OCI-LY3 (cell line): ENCODE measurements around the gene SOX13.

Experiments
- H2AFZ ChIP-seq: fragments of 200-600, 300-600 bp; shearing (Covaris generic); 2 replicates; pipeline ENCODE4 v1.6.0; 2014; ENCODE audit warnings: antibody characterized with exemption, low read depth, low read length
- H3K27ac ChIP-seq: fragments of 200-600, 300-600 bp; sonication (generic); 2 replicates; pipeline ENCODE4 v1.5.1; 2014; ENCODE audit warnings: mild to moderate bottlenecking, low read length, moderate library complexity, mixed read lengths
- H3K27me3 ChIP-seq: fragments of 200-600, 300-600 bp; sonication (generic); 2 replicates; pipeline ENCODE4 v1.6.1; 2014; ENCODE audit warnings: low read depth, low read length, mixed read lengths
- H3K36me3 ChIP-seq: fragments of 200-600, 300-600 bp; sonication (generic); replicated peaks from 2 replicates; pipeline ENCODE3; 2014; ENCODE audit warnings: low read depth, low read length, mixed read lengths
- H3K4me1 ChIP-seq: fragments of 300-600, 200-600 bp; sonication (generic); 2 replicates; pipeline ENCODE4 v1.6.1; 2014; ENCODE audit warnings: low read length, mixed read lengths
- H3K4me2 ChIP-seq: fragments of 200-600, 300-600 bp; sonication (generic); 2 replicates; pipeline ENCODE4 v1.6.1; 2014; ENCODE audit warnings: low read length, mixed read lengths
- H3K4me3 ChIP-seq: fragments of 300-600, 200-600 bp; sonication (generic); 2 replicates; pipeline ENCODE4 v1.5.1; 2014; ENCODE audit warnings: antibody characterized with exemption, mild to moderate bottlenecking, low read length, moderate library complexity
- H3K79me2 ChIP-seq: fragments of 300-600, 200-600 bp; shearing (Covaris generic); 2 replicates; pipeline ENCODE4 v1.6.1; 2014; ENCODE audit warnings: mild to moderate bottlenecking, low read length, mixed read lengths
- H3K9ac ChIP-seq: fragments of 300-600, 200-600 bp; shearing (Covaris generic); 2 replicates; pipeline ENCODE4 v1.6.0; 2014; ENCODE audit warnings: mild to moderate bottlenecking, low read length, moderate library complexity
- H3K9me3 ChIP-seq: fragments of 200-600, 300-600 bp; shearing (Covaris generic); 2 replicates; pipeline ENCODE4 v1.6.1; 2014; ENCODE audit warnings: low read length, mixed read lengths; ENCODE audit not compliant: insufficient read depth
- H4K20me1 ChIP-seq: fragments of 200-600, 300-600 bp; sonication (generic); 2 replicates; pipeline ENCODE4 v1.6.1; 2016; ENCODE audit warnings: low read length, mixed read lengths; ENCODE audit not compliant: insufficient read depth
- EZH2phosphoT487 ChIP-seq: fragments of 200-600 bp; shearing (Covaris generic); IDR thresholded peaks from 2 replicates; pipeline ENCODE4 v1.6.1; 2018; ENCODE audit warnings: antibody characterized with exemption, mixed run types, low read depth
- TF ChIP-seq, protein P1 (sequence below): fragments of 200-600, 300-600 bp; sonication (generic); IDR thresholded peaks from 2 replicates; pipeline ENCODE4 v1.5.1; 2014; ENCODE audit warnings: antibody characterized with exemption, low read length, low read depth

The SOX13 gene

DNA sequence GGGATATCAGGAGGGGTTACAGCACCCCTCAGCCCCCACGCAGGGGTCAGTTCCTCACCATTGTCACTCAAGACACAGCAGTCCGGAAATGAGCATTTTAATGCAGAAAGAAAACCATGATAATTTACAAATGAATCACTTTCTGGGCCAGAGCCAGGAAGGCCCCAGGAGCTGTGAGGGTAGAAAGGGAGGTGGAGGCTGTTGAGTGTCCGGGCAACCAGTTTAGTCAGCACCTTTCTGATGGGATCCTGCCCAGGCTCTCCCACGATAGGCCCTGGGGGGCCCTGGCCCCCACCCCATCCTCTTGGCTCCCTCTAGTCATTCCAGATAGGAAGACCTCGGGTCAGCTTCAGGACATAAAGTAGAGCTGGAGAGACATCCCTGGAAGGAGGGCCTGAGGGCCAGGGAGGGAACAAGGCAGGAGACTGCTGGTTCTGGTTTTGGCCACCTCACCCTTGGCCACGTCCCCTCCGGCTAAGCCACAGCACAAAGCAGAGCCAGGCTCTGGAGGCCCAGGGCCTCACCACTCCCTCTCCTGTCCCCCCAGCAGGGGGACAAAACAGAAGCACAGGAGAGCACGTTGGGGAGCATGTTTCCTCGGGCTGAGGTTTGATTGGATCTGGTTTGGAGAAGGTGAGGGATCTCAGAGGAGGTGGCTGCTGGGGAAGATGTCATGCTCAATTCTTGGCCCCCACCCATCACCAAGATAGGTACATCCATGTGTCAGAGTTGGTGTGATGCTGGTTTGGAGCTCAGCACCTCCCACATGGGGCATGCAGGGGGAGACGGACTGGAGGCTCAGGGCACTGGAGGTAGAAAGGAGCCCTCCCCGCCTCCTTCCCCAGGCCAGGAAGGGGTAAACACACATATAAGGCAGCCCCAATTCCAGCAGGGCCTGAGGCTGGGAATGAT lies 58.3 kb downstream of the SOX13 start:
- Histone ChIP-seq H3K27me3 (peaks cover 12% of the 10 kb centered on the region; the same call in 1 of the 2 replicates), H3K4me1 (peaks cover 10% of the 10 kb centered on the region), H3K79me2 (no peaks in the 10 kb centered on the region), H2AFZ (no peak overlapping the region), H3K4me2 (no peak overlapping the region), H3K27ac (no peak overlapping the region), H3K9ac (no peak overlapping the region), H3K9me3 (no peaks in the 10 kb centered on the region), H3K4me3 (no peak overlapping the region), H3K36me3 (no peaks in the 10 kb centered on the region), H4K20me1 (no peaks in the 10 kb centered on the region)
- no peak for TF ChIP-seq EZH2phosphoT487
- TF ChIP-seq, protein P1, sequence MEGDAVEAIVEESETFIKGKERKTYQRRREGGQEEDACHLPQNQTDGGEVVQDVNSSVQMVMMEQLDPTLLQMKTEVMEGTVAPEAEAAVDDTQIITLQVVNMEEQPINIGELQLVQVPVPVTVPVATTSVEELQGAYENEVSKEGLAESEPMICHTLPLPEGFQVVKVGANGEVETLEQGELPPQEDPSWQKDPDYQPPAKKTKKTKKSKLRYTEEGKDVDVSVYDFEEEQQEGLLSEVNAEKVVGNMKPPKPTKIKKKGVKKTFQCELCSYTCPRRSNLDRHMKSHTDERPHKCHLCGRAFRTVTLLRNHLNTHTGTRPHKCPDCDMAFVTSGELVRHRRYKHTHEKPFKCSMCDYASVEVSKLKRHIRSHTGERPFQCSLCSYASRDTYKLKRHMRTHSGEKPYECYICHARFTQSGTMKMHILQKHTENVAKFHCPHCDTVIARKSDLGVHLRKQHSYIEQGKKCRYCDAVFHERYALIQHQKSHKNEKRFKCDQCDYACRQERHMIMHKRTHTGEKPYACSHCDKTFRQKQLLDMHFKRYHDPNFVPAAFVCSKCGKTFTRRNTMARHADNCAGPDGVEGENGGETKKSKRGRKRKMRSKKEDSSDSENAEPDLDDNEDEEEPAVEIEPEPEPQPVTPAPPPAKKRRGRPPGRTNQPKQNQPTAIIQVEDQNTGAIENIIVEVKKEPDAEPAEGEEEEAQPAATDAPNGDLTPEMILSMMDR: no peak

DNA sequence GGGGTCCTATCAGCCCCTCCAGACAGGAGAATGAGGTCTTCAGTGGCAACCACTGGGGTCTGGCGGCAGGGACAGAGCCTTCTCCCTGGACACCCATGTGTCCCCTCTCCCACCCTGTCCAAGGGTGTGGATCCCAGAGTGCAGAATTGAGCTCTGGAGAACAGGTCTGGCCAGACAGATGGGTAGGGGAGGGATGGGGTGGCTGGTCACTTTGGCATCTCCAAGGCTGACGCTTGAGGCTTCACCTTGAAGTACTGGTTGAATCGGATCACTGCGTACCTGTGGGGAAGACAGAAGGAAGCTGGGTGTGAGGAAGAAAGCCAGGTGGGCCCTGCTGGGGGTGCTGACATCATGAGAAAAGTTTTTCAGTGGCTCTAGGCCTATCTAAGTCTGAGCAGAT lies 59.1 kb downstream of the SOX13 start:
- no peaks in the 10 kb centered on the region for H4K20me1 ChIP-seq
- no peak overlapping the region for H3K27ac ChIP-seq
- TF ChIP-seq, protein P1: no peak
- TF ChIP-seq EZH2phosphoT487: no peak
- peaks cover 15% of the 10 kb centered on the region for H3K27me3 ChIP-seq
- H2AFZ ChIP-seq: no peak overlapping the region
- H3K9me3 ChIP-seq: no peaks in the 10 kb centered on the region
- peaks cover 10% of the 10 kb centered on the region for H3K4me1 ChIP-seq
- H3K4me3 ChIP-seq: no peak overlapping the region
- no peak overlapping the region for H3K9ac ChIP-seq
- H3K4me2 ChIP-seq: no peak overlapping the region
- H3K36me3 ChIP-seq: no peaks in the 10 kb centered on the region
- no peaks in the 10 kb centered on the region for H3K79me2 ChIP-seq

DNA sequence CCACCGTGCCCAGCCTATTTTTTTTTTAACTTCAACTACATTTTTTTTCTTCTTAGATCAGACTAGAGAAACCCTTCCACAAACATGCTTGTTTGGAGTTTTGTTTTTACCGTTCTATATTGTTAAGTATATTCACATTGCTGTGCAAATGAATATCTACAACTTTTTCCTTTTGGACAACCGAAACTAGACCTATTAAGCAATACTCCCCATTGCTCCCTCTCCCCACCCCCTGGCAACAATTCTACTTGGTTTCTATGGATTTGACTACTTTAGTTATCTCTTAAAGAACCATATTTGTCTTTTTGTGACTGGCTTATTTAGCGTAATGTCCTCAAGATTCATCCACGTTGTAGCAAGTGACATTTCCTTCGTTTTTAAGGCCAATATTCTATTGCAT lies 59.8 kb downstream of the SOX13 start:
- H3K9ac ChIP-seq: no peak overlapping the region
- H3K27ac ChIP-seq: no peak overlapping the region
- no peaks in the 10 kb centered on the region for H4K20me1 ChIP-seq
- H3K4me3 ChIP-seq: no peak overlapping the region
- no peaks in the 10 kb centered on the region for H3K9me3 ChIP-seq
- H3K36me3 ChIP-seq: no peaks in the 10 kb centered on the region
- H3K4me2 ChIP-seq: no peak overlapping the region
- peaks cover 20% of the 10 kb centered on the region for H3K27me3 ChIP-seq
- peaks cover 10% of the 10 kb centered on the region for H3K4me1 ChIP-seq
- no peaks in the 10 kb centered on the region for H3K79me2 ChIP-seq
- H2AFZ ChIP-seq: no peak overlapping the region
- TF ChIP-seq EZH2phosphoT487: no peak
- TF ChIP-seq, protein P1: no peak

DNA sequence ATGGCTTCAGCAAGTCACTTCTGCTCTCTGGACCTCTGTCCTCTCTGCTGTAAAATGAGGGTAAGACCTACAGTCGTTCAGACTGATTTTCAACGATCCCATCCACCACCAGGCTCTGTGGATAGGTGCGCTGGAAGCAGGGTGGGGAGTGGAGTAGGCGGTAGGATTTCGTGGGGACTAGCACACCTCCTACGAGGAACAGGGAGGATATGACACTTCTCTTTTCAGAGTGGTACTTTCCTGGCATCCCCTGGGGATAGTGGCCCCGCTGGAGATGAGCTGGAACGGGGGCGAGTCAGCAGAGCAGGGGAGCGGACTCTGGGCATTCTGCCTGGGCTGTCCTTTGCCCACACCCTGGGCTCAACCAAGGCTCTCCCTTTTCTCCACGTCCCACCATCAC lies 61.2 kb downstream of the SOX13 start:
- peak overlapping the region; percentile 33 for H3K4me2 ChIP-seq
- H2AFZ ChIP-seq: no peak overlapping the region
- H3K4me3 ChIP-seq: no peak overlapping the region
- H4K20me1 ChIP-seq: no peaks in the 10 kb centered on the region
- H3K79me2 ChIP-seq: no peaks in the 10 kb centered on the region
- H3K36me3 ChIP-seq: no peaks in the 10 kb centered on the region
- no peak overlapping the region for H3K27ac ChIP-seq
- peaks cover 23% of the 10 kb centered on the region for H3K27me3 ChIP-seq
- peaks cover 8% of the 10 kb centered on the region for H3K4me1 ChIP-seq
- no peak overlapping the region for H3K9ac ChIP-seq
- TF ChIP-seq, protein P1: no peak
- no peak for TF ChIP-seq EZH2phosphoT487
- H3K9me3 ChIP-seq: no peaks in the 10 kb centered on the region
